Right atrium auricular region (tissue), 2 donors: ENCODE results near the gene PLEKHO2. TPM values are rescaled to one million over a fixed set of nuclear protein-coding genes. Genes with fewer than 3 reads are reported as not detected.

ENCODE experiments used
- DNase-seq: peaks from one replicate; pipeline ENCODE4 v3.0.0-alpha.2; 2019; ENCODE audit warnings: low spot score
- H3K27ac ChIP-seq, 2 donors: fragments of 200-600 bp; sonication (generic); 1 replicate in 1 of 2; 2 replicates in 1 of 2; pipeline ENCODE4 v1.5.1; 2016 to 2019
- H3K27me3 ChIP-seq, 2 donors: fragments of 200-600 bp; sonication (generic); one replicate each; pipeline versions ENCODE4 v1.5.1 to v1.6.0; 2017 to 2019
- H3K36me3 ChIP-seq: fragments of 200-600 bp; sonication (generic); one replicate; pipeline ENCODE4 v1.5.1; 2016
- H3K4me1 ChIP-seq, 2 donors: fragments of 200-600 bp; sonication (generic); one replicate each; pipeline versions ENCODE4 v1.5.1 to v1.6.0; 2017 to 2019
- H3K4me3 ChIP-seq, 2 donors: fragments of 200-600 bp; sonication (generic); 1 replicate in 1 of 2; 2 replicates in 1 of 2; pipeline ENCODE4 v1.5.1; 2017 to 2019; ENCODE audit warnings: mild to moderate bottlenecking in 1 of 2, moderate library complexity in 1 of 2
- H3K9me3 ChIP-seq, 2 donors: fragments of 200-600 bp; sonication (generic); one replicate each; pipeline ENCODE4 v1.5.1; 2019
- total RNA-seq, 2 donors: library from RNA; depleted of rRNA; stranded (reverse); fragments of >200 nt; gene quantifications; one replicate each; pipeline ENCODE4 v1.1.0, GENCODE V29; 2016
- TF ChIP-seq, protein P1 (sequence below), 2 donors: fragments of 200-600 bp; sonication (generic); IDR thresholded peaks; one replicate each; pipeline ENCODE4 v1.5.1; 2019; ENCODE audit warnings: antibody characterized with exemption in 2 of 2

Gene PLEKHO2
- total RNA-seq, 2 donors from 2014 or later: 6.3 to 19.4 TPM

DNA sequence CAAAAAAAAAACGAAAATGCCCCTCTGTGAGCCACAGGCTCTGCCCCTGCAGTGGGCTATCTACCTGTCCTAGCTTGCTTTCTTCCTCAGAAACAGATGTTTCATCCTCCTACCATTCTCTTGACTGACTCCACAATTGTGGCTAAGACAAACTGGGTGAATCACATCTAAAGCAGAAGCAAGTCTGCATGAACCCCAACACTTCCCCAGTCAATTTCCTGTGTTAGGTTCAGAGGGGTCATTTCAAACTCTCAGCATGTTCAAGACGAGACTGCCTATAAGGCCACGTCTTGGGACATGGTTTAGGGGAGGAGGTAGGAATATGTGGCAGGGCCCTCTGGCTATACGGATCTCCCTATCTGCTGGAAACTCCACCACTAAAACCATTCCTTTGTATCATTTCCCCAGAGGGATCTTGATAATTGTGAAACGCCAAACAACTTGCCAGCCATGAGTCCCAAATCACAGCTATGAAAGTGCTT is 41.4 kb downstream of the PLEKHO2 start:
- Histone ChIP-seq H3K36me3 (no peaks in the 10 kb centered on the region), H3K9me3 (no peaks in the 10 kb centered on the region), H3K27me3 (no peaks in the 10 kb centered on the region), H3K27ac (peak overlapping the region; percentile 60 to 61), H3K4me3 (no peak overlapping the region), H3K4me1 (peaks cover 0 to 31% of the 10 kb centered on the region in 2 donors)
- DNase-seq: no peak
- TF ChIP-seq, protein P1, sequence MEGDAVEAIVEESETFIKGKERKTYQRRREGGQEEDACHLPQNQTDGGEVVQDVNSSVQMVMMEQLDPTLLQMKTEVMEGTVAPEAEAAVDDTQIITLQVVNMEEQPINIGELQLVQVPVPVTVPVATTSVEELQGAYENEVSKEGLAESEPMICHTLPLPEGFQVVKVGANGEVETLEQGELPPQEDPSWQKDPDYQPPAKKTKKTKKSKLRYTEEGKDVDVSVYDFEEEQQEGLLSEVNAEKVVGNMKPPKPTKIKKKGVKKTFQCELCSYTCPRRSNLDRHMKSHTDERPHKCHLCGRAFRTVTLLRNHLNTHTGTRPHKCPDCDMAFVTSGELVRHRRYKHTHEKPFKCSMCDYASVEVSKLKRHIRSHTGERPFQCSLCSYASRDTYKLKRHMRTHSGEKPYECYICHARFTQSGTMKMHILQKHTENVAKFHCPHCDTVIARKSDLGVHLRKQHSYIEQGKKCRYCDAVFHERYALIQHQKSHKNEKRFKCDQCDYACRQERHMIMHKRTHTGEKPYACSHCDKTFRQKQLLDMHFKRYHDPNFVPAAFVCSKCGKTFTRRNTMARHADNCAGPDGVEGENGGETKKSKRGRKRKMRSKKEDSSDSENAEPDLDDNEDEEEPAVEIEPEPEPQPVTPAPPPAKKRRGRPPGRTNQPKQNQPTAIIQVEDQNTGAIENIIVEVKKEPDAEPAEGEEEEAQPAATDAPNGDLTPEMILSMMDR (IDR thresholded peaks at IDR 0.05): no peak

DNA sequence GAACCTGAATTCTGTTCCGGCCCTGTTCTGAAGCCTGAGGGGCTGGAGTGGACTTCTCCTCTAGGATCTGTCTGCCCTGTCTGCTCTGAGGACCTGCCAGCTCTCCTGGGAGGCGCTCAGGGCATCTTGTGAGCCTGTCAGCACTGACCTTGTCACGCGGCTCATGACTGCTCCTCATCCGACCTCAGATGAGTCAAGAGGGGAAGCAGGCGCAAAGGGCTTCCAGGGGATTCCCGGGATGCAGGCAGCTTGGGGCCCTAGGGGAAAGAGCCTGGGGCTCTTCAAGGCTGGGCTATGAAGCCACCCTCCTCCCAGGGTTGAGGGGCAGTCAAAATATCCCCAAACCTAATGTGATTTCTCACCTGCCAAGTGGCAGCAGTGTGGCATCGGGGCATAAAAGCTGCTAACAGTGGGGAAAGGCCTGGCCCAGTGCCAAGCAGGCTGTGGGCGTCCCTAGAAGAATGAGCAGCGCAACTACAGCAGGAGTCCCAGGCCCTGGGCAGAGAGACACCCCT is 42.3 kb downstream of the PLEKHO2 start:
- Histone ChIP-seq H3K4me3 (no peak overlapping the region), H3K36me3 (no peaks in the 10 kb centered on the region), H3K9me3 (no peaks in the 10 kb centered on the region), H3K27ac (peak overlapping the region; percentile 60 to 61), H3K27me3 (no peaks in the 10 kb centered on the region), H3K4me1 (peaks cover 0 to 26% of the 10 kb centered on the region in 2 donors)
- TF ChIP-seq, protein P1 (IDR thresholded peaks at IDR 0.05): no peak
- peak; percentile 86 for DNase-seq

DNA sequence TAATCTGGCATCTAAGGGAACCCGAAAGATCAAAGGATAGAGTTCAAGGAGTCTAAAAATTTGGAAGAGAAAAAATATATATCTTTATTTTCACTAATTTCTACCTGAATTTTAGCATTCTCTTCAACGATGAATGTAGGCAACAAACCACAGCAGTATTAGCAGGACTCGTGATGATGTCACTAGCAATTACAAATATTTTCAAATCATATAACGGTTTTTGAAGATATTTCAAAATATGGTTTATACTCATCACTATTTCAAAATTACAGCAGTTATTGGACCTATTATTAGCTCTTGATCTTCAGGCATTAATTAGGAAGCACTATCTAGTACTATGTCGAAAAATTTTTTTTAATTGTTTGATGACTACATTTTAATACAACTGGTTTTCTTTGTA is 43.0 kb downstream of the PLEKHO2 start:
- Histone ChIP-seq H3K27me3 (no peaks in the 10 kb centered on the region), H3K4me1 (peaks cover 0 to 26% of the 10 kb centered on the region in 2 donors), H3K36me3 (no peaks in the 10 kb centered on the region), H3K27ac (no peak overlapping the region), H3K9me3 (no peaks in the 10 kb centered on the region), H3K4me3 (no peak overlapping the region)
- TF ChIP-seq, protein P1 (IDR thresholded peaks at IDR 0.05): no peak
- no peak for DNase-seq

DNA sequence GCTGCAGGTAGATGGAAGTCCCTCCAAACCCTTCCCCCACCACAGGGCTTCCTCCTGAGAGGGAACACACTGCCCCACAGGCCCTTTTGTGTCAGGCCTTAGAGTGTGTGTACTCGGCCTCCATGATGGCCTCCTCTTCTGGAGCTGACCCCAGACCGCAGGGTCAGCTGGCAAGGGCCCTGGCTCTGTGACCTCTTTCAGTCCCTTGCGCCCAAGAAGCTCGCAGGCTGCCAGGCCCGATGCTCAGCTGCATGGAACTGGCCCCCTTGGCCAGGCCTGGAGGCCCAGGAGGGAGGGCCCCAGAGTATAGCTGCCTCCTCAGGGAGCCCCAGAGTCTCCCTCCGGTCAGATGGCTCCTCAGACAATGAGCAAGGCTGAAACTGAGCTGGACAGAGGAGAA is 46.6 kb downstream of the PLEKHO2 start:
- H3K27ac ChIP-seq: no peak overlapping the region
- H3K27me3 ChIP-seq: no peaks in the 10 kb centered on the region
- H3K9me3 ChIP-seq: no peaks in the 10 kb centered on the region
- no peaks in the 10 kb centered on the region for H3K36me3 ChIP-seq
- no peak for DNase-seq
- H3K4me3 ChIP-seq: no peak overlapping the region
- TF ChIP-seq, protein P1 (IDR thresholded peaks at IDR 0.05): no peak
- peaks cover 0 to 17% of the 10 kb centered on the region in 2 donors for H3K4me1 ChIP-seq

DNA sequence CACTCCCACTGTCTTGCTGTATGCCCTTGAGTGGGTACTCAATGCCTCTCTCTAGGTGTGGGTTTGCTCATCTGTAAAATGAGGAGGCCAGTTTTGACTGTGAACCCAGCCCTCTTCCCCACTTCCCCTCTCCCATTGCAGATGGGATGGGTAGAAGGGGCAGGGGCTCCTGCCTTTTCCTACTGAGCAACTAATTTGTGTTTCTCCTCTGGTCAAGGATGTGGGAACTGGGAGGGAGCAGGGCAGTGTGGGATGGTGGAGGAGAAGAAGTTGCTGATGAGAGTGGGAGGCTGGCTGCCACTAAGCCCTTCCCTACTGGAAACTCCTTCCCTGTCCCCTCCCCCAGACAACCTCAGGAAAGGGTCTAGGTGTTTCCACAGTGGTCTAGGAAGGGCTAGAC is 49.8 kb downstream of the PLEKHO2 start:
- H3K27me3 ChIP-seq: no peaks in the 10 kb centered on the region
- no peaks in the 10 kb centered on the region for H3K9me3 ChIP-seq
- H3K36me3 ChIP-seq: no peaks in the 10 kb centered on the region
- peaks cover 9 to 38% of the 10 kb centered on the region in 2 donors for H3K4me1 ChIP-seq
- DNase-seq: no peak
- H3K4me3 ChIP-seq: no peak overlapping the region
- TF ChIP-seq, protein P1 (IDR thresholded peaks at IDR 0.05): no peak
- peak overlapping the region in 1 of 2 donors; percentile 3 for H3K27ac ChIP-seq
